ENCODE results near the gene CCNA1.

CCNA1 gene

GRCh38 chr13:36430247-36431203 is 1.8 kb upstream of the CCNA1 start:
- peak overlapping the region; percentile 29 for H3K4me2 ChIP-seq (ENCODE audit: insufficient read depth, low read length, poor library complexity, severe bottlenecking)
- H3K14ac ChIP-seq (ENCODE audit: low read length): no peak overlapping the region
- H3K9me3 ChIP-seq (replicated peaks in 1 of 2; ENCODE audit: control insufficient read depth in 2 of 2, insufficient read depth in 1 of 2, low read depth in 1 of 2, low read length in 2 of 2): no peaks in the 10 kb centered on the region
- H3K9ac ChIP-seq (ENCODE audit: low read depth, low read length, poor library complexity): no peak overlapping the region
- H3K79me1 ChIP-seq (ENCODE audit: low read depth, low read length): no peaks in the 10 kb centered on the region
- no peak overlapping the region for H3K27ac ChIP-seq (replicated peaks; ENCODE audit: low read length)
- H3K23ac ChIP-seq (ENCODE audit: low read depth, low read length, poor library complexity): no peak overlapping the region
- no peak overlapping the region for H2BK120ac ChIP-seq (ENCODE audit: low read depth, low read length)
- DNase-seq (ENCODE audit: low spot score): no peak
- no peaks in the 10 kb centered on the region for H3K36me3 ChIP-seq (replicated peaks in 1 of 2; ENCODE audit: control insufficient read depth in 2 of 2, insufficient read depth in 2 of 2, low read length in 2 of 2)
- H2BK12ac ChIP-seq (ENCODE audit: low read length): no peak overlapping the region
- H2BK5ac ChIP-seq (ENCODE audit: low read length): no peak overlapping the region
- H3K4me1 ChIP-seq (ENCODE audit: control insufficient read depth in 2 of 2, insufficient read depth in 1 of 2, low read depth in 1 of 2, low read length in 2 of 2): peaks cover 4 to 6% of the 10 kb centered on the region in 2 donors
- H3K4me3 ChIP-seq (ENCODE audit: low read length in 2 of 2): no peak overlapping the region
- H2AFZ ChIP-seq (ENCODE audit: low read length): peak overlapping the region; percentile 37
- no peak overlapping the region for H2AK5ac ChIP-seq (ENCODE audit: low read depth, low read length)
- no peak overlapping the region for H2BK15ac ChIP-seq (ENCODE audit: low read length)
- no CpG with 5 or more reads among the region's 34 CpGs for WGBS, 2 donors (ENCODE audit: extremely low coverage in 2 of 2, insufficient read length in 2 of 2, insufficient replicate concordance in 1 of 2)
- H3K27me3 ChIP-seq (ENCODE audit: control insufficient read depth in 3 of 3, insufficient read depth in 3 of 3, low read depth in 1 of 3, low read length in 3 of 3): peaks cover 7 to 65% (median 35%) of the 10 kb centered on the region in 3 experiments
- no peak overlapping the region for H4K8ac ChIP-seq (ENCODE audit: low read depth, low read length)
- no peak overlapping the region for H4K91ac ChIP-seq (ENCODE audit: low read depth, low read length, poor library complexity)
- H3K18ac ChIP-seq (ENCODE audit: low read length): no peak overlapping the region
- no peak overlapping the region for H3K4ac ChIP-seq (ENCODE audit: low read length)

- H2AFZ ChIP-seq (ENCODE audit: low read length): peak overlapping the region; percentile 95
- peak overlapping the region; percentile 93 for H3K18ac ChIP-seq (ENCODE audit: low read length)
- peak overlapping the region; percentile 40 to 97 for H3K4me3 ChIP-seq (ENCODE audit: low read length in 2 of 2)
- peak overlapping the region; percentile 98 for H3K4me2 ChIP-seq (ENCODE audit: insufficient read depth, low read length, poor library complexity, severe bottlenecking)
- H3K9me3 ChIP-seq (replicated peaks in 1 of 2; ENCODE audit: control insufficient read depth in 2 of 2, insufficient read depth in 1 of 2, low read depth in 1 of 2, low read length in 2 of 2): no peaks in the 10 kb centered on the region
- H3K14ac ChIP-seq (ENCODE audit: low read length): peak overlapping the region; percentile 91
- H3K27me3 ChIP-seq (ENCODE audit: control insufficient read depth in 3 of 3, insufficient read depth in 3 of 3, low read depth in 1 of 3, low read length in 3 of 3): peaks cover 7 to 74% (median 35%) of the 10 kb centered on the region in 3 experiments
- no peaks in the 10 kb centered on the region for H3K36me3 ChIP-seq (replicated peaks in 1 of 2; ENCODE audit: control insufficient read depth in 2 of 2, insufficient read depth in 2 of 2, low read length in 2 of 2)
- H2BK5ac ChIP-seq (ENCODE audit: low read length): peak overlapping the region; percentile 68
- WGBS, 2 donors (ENCODE audit: extremely low coverage in 2 of 2, insufficient read length in 2 of 2, insufficient replicate concordance in 1 of 2): no CpG with 5 or more reads among the region's 85 CpGs
- H2BK120ac ChIP-seq (ENCODE audit: low read depth, low read length): no peak overlapping the region
- H3K27ac ChIP-seq (replicated peaks; ENCODE audit: low read length): no peak overlapping the region
- peak overlapping the region; percentile 84 for H2BK15ac ChIP-seq (ENCODE audit: low read length)
- H3K4ac ChIP-seq (ENCODE audit: low read length): no peak overlapping the region
- H3K4me1 ChIP-seq (ENCODE audit: control insufficient read depth in 2 of 2, insufficient read depth in 1 of 2, low read depth in 1 of 2, low read length in 2 of 2): peaks cover 4 to 6% of the 10 kb centered on the region in 2 donors
- H2BK12ac ChIP-seq (ENCODE audit: low read length): peak overlapping the region; percentile 69
- H3K23ac ChIP-seq (ENCODE audit: low read depth, low read length, poor library complexity): peak overlapping the region; percentile 86
- no peaks in the 10 kb centered on the region for H3K79me1 ChIP-seq (ENCODE audit: low read depth, low read length)
- peak overlapping the region; percentile 90 for H3K9ac ChIP-seq (ENCODE audit: low read depth, low read length, poor library complexity)
- peak; percentile 37 for DNase-seq (ENCODE audit: low spot score)
- no peak overlapping the region for H2AK5ac ChIP-seq (ENCODE audit: low read depth, low read length)
- peak overlapping the region; percentile 49 for H4K8ac ChIP-seq (ENCODE audit: low read depth, low read length)
- no peak overlapping the region for H4K91ac ChIP-seq (ENCODE audit: low read depth, low read length, poor library complexity)
These were observed 840 bp upstream of the CCNA1 start for GRCh38 chr13:36431204-36432105.

- H3K4me1 ChIP-seq (ENCODE audit: control insufficient read depth in 2 of 2, insufficient read depth in 1 of 2, low read depth in 1 of 2, low read length in 2 of 2): peaks cover 4% of the 10 kb centered on the region in 2 donors
- peaks cover under 1 to 72% (median 13%) of the 10 kb centered on the region in 3 experiments for H3K27me3 ChIP-seq (ENCODE audit: control insufficient read depth in 3 of 3, insufficient read depth in 3 of 3, low read depth in 1 of 3, low read length in 3 of 3)
- no peak overlapping the region for H2BK120ac ChIP-seq (ENCODE audit: low read depth, low read length)
- H3K9ac ChIP-seq (ENCODE audit: low read depth, low read length, poor library complexity): no peak overlapping the region
- no peak overlapping the region for H4K91ac ChIP-seq (ENCODE audit: low read depth, low read length, poor library complexity)
- H2AK5ac ChIP-seq (ENCODE audit: low read depth, low read length): no peak overlapping the region
- no peak overlapping the region for H2BK5ac ChIP-seq (ENCODE audit: low read length)
- no peak for DNase-seq (ENCODE audit: low spot score)
- no CpG with 5 or more reads among the region's 4 CpGs for WGBS, 2 donors (ENCODE audit: extremely low coverage in 2 of 2, insufficient read length in 2 of 2, insufficient replicate concordance in 1 of 2)
- no peak overlapping the region for H3K4me3 ChIP-seq (ENCODE audit: low read length in 2 of 2)
- H3K14ac ChIP-seq (ENCODE audit: low read length): no peak overlapping the region
- H4K8ac ChIP-seq (ENCODE audit: low read depth, low read length): no peak overlapping the region
- H2BK12ac ChIP-seq (ENCODE audit: low read length): no peak overlapping the region
- no peaks in the 10 kb centered on the region for H3K9me3 ChIP-seq (replicated peaks in 1 of 2; ENCODE audit: control insufficient read depth in 2 of 2, insufficient read depth in 1 of 2, low read depth in 1 of 2, low read length in 2 of 2)
- no peaks in the 10 kb centered on the region for H3K36me3 ChIP-seq (replicated peaks in 1 of 2; ENCODE audit: control insufficient read depth in 2 of 2, insufficient read depth in 2 of 2, low read length in 2 of 2)
- no peak overlapping the region for H3K18ac ChIP-seq (ENCODE audit: low read length)
- no peak overlapping the region for H3K4me2 ChIP-seq (ENCODE audit: insufficient read depth, low read length, poor library complexity, severe bottlenecking)
- no peak overlapping the region for H3K23ac ChIP-seq (ENCODE audit: low read depth, low read length, poor library complexity)
- H3K4ac ChIP-seq (ENCODE audit: low read length): no peak overlapping the region
- no peak overlapping the region for H2BK15ac ChIP-seq (ENCODE audit: low read length)
- H3K79me1 ChIP-seq (ENCODE audit: low read depth, low read length): no peaks in the 10 kb centered on the region
- H2AFZ ChIP-seq (ENCODE audit: low read length): no peak overlapping the region
- no peak overlapping the region for H3K27ac ChIP-seq (replicated peaks; ENCODE audit: low read length)
These were observed 4.5 kb downstream of the CCNA1 start for GRCh38 chr13:36436811-36437210.
